ENCODE measurements around the gene NOX3.
"Not testable (repeated sequence)": the region's sequence is repeated elsewhere in the genome, so short reads cannot be mapped to it uniquely, and the experiment has no call there.

Gene NOX3

GRCh38 chr6:155362968-155363632 lies 92.5 kb downstream of the NOX3 start:
- not testable (repeated sequence) for DNase-seq

- DNase-seq, result no peak
These were observed 101.5 kb downstream of the NOX3 start for GRCh38 chr6:155354167-155354566.

- no peak for DNase-seq
These were observed 102.8 kb downstream of the NOX3 start for GRCh38 chr6:155352811-155353210.

DNA sequence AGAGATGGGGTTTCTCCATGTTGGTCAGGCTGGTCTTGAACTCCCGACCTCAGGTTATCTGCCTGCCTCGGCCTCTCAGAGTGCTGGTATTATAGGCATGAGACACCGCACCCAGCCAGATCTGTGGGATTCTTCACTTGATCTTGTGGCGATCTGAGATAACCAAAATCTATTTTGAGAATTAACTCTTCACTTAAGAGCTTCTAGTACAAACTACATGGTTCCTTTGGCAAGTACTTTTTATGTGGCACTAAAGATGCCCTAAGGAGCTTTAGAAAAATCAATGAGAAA lies 103.6 kb downstream of the NOX3 start:
- DNase-seq, result no peak

DNA sequence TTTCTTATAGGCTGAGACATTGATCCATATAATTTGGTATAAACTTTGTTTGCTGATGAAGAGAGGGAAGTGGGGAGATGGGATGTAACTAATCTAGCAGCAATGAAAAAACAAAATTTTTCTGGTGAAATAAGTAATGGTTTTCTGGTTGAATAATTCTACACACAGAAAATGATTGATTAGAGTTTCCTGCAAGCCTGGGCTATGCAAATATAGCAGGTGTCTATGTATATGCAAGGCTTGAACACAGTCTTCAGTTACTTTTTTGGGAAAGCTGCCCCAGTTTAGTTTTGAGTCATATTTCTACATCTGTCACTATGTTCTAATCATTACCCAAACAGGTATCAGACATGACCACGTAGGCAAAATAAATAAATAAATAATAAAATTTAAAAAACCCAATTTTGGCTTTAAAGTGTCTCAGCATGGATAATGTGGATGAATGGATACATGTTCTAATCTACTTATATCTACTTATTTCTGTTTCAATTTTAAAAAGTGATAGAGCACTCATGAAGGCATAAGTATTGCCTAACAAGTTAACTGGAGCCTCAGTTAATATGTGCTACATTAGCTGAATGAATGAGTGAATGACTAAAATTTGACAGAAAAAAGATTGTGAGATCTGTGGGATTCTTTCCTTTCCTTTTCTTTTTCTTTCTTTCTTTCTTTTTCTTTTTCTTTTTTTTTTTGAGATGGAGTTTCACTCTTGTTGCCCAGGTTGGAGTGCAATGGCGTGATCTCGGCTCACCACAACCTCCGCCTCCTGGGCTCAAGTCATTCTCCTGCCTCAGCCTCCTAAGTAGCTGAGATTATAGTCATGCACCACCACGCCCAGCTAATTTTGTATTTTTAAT lies 104.1 kb downstream of the NOX3 start:
- DNase-seq, result no peak

- DNase-seq, result no peak
These were observed 105.7 kb downstream of the NOX3 start for GRCh38 chr6:155349956-155350355.

- no peak for DNase-seq
These were observed 106.5 kb downstream of the NOX3 start for GRCh38 chr6:155349129-155349528.

GRCh38 chr6:155347800-155348199 lies 107.8 kb downstream of the NOX3 start:
- DNase-seq, result no peak

- DNase-seq, result no peak
These were observed 108.7 kb downstream of the NOX3 start for GRCh38 chr6:155346957-155347356.

Measured in NCI-H1092 treated with DMSO at 0.1 percent for 48 hours (cell line).